Loucy (cell line): ENCODE measurements around the gene IL12RB2.

ENCODE experiments used
- EZH2phosphoT487 ChIP-seq: fragments of 200-600 bp; IDR thresholded peaks from 2 replicates; pipeline ENCODE4 v1.6.1; 2018; ENCODE audit warnings: antibody characterized with exemption, mild to moderate bottlenecking, moderate library complexity, borderline replicate concordance
- TF ChIP-seq, protein P1 (sequence below): fragments of 200-600 bp; sonication (generic); conservative IDR thresholded peaks from 2 replicates; pipeline ENCODE4 v1.5.1; 2014; ENCODE audit warnings: mild to moderate bottlenecking, antibody characterized with exemption, low read length

DNA sequence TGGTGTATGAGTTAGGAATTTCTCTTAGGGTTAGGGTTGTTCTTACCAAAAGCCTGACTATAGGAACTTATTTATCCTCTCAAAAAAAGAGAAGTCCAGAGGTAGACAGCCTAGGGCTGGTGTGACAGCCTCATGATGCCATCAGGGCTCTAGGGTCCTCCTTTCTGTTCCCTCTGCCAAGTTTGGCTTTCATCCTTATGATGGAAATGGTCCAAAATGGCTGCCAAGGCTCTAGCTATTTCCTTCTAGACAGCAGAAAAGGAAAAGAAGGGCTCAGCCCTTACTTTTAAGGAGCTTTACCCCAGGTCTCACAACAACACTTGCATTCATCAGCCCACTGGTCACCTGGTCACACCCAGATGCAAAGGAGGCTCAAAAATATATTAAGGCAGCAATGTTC lies 44.5 kb downstream of the IL12RB2 start:
- TF ChIP-seq, protein P1, sequence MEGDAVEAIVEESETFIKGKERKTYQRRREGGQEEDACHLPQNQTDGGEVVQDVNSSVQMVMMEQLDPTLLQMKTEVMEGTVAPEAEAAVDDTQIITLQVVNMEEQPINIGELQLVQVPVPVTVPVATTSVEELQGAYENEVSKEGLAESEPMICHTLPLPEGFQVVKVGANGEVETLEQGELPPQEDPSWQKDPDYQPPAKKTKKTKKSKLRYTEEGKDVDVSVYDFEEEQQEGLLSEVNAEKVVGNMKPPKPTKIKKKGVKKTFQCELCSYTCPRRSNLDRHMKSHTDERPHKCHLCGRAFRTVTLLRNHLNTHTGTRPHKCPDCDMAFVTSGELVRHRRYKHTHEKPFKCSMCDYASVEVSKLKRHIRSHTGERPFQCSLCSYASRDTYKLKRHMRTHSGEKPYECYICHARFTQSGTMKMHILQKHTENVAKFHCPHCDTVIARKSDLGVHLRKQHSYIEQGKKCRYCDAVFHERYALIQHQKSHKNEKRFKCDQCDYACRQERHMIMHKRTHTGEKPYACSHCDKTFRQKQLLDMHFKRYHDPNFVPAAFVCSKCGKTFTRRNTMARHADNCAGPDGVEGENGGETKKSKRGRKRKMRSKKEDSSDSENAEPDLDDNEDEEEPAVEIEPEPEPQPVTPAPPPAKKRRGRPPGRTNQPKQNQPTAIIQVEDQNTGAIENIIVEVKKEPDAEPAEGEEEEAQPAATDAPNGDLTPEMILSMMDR = no peak
- TF ChIP-seq EZH2phosphoT487 = no peak
